Hair follicular keratinocyte (primary cell): ENCODE measurements around the gene EIF2B4. TPM values are rescaled to one million over a fixed set of nuclear protein-coding genes. Genes with fewer than 3 reads are reported as not detected.

Source experiments
- total RNA-seq: library from RNA; depleted of rRNA; stranded (reverse); fragments of >200 nt; gene quantifications from 2 replicates; pipeline ENCODE4 v1.2.3, GENCODE V29; 2015

The EIF2B4 gene
- 22.7 and 35.1 TPM in 2 replicates for total RNA-seq

DNA sequence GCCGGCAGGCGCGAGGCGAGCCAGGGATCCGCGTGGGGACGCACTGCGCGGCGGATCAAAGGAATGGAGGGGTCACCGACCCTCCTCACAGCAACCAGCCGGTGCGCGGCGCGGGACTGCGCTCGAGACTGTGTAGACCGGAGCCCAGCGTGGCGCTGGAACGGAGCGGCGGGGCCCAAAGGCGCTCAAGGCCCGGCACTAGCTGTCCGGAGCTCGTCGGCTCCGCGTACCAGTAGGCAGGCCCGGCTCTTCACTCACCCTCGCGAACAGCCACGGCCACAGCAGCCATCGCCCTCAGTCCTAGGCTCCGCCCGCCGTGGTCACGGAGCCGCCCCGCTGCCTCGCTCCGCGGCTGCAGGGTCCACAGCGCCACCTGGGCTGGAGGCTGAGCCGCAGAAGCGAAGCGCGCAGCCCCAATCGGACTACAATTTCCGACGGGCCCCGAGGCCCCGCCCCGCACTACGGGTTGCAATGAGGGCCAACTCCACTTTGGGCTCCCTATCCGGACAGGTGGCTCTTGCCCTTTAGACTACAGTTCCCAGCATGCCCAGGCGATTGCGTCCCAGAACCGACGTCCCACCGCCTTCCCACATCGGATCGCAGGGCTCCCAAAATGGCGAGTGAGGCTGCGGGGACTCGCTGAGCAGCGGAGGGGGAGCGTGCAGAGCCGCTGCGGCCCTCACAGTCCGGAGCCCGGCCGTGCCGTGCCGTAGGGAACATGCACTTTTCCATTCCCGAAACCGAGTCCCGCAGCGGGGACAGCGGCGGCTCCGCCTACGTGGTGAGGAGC lies at the start of gene EIF2B4, which contains the start of gene SNX17:
TSS of gene EIF2B4 (minus strand) at position 313 of the 790 bp plus-strand sequence. CDS start at position 289, 24 bp downstream.
TSS of gene SNX17 (plus strand) at position 591 of the 790 bp plus-strand sequence. CDS start at position 719, 128 bp downstream.

DNA sequence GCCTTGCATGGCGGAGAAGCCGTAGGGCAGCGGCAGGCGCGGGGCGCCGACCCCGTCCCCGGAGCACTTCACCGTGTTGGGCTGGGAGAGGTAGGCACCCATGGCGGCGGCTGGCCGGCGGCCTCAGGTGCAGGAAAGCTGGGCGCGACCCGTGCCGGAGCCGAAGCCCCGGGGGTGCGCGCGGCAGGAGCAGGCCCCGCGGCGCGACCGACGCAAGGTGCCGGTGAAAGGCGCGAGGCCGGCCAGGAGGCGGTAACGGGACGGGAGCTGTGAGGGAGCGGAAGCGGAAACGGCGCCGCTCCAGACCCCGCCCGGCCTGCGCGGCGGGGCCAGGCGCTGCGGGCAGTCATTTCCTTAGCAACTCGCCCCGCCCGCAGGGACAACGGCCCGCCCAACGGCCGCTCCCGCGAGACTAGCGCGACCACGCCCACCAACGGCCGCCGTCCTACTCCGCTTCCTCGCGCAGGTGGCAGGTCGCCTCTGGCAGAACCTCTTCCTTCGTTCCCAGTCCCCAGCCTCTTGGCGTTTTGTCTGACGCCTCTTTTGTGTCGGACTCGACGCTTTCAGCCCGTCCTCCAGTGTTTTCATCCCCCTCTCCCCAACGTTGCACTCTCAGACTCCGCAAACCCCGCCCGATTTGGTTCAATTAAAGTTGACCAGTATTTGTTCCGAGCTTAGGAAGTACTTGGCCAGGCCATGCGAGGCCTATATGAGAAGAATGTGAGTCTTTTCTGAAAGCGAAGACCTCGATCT lies 39.4 kb upstream of the EIF2B4 start, which contains the start of gene PPM1G:
TSS of gene PPM1G (minus strand) at position 271 of the 753 bp plus-strand sequence. CDS start at position 102, 169 bp downstream.

DNA sequence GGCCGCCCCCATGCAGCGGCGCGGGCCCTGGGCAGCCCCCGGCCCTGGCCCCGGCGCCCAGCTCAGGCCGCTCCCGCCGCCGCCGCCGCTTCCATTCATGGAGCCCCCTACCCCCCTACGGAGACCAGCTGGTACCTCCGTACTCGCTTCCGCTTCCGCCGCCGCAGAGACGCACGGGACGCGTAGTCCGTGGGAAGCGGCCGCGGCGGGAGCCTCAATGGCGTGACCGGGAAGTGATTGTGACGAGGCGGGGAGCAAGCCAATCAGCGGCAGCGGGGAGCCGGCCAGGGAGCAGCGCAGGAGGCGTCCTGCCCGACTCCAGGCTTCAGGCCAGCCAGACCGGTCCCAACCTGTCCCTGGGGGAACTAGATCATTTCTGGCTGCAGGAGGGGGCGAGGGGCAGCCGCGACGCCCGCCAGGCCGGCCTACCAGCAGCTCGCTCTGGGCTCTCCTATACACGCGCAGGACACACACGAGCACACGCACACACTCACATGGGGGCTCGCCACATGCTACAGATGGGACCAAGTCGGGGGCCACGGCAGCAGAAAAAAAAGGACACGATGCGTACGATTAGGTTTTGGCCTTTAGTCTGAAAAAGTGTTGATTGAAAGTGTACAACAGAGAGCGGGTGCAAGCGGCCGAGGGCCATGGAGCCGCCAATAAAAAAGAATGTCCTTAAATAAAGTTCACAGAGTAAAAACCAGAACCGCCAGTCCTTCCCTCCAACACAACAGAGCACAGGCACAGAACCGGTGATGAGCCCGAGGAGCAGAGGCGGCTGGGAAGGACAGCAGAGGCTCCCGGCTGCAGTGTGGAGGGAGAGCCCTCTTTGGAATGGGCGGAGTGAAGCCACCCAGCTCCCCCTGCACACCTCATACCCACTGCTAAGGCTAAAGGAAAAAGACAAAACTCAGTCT lies 10.7 kb upstream of the EIF2B4 start, which contains the start of gene ZNF513:
TSS of gene ZNF513 (minus strand) at position 109 of the 920 bp plus-strand sequence. CDS start 208 bp downstream, outside the sequence.

DNA sequence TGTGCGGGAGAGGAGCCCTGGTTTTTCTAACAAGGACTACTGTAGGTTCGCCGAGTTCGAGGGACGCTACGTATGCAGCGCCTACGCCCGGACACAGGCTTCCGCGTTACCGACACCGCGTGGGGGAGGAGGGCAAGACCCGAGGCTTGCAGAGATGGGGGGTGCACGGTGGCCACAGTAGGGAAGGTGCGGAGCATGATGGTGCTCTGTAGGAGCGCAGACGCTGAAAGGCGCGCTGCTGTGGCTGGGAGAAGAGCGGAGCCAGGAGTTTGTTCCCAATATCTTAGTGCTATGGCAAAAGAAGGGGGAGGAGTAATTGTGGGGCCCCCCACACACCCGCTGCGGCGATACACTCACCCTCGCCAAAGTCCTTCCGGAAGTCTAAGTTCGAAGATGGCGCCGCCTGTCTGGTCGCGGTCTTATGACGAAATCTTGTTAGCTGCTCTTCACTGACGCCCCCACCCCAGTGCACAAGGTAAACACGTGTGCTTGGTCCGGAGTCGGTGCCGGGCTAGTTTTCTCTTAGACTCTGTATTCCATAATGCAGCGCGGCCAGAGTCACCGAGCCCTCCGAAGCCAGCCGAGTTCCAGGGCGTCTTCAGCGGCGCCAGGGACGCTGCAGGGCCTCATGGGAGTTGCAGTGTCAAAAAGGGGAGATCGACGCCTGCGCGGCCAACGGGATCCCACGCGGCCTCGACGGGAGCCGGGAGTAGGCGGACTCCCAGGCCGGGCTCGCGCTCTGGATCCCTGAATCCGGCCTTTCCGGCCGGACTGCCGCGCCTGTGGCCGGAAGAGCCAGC lies 13.6 kb downstream of the EIF2B4 start, which contains the start of gene GTF3C2:
TSS of gene GTF3C2 (minus strand) at position 383 of the 800 bp plus-strand sequence. CDS start 13,210 bp downstream, outside the sequence.

DNA sequence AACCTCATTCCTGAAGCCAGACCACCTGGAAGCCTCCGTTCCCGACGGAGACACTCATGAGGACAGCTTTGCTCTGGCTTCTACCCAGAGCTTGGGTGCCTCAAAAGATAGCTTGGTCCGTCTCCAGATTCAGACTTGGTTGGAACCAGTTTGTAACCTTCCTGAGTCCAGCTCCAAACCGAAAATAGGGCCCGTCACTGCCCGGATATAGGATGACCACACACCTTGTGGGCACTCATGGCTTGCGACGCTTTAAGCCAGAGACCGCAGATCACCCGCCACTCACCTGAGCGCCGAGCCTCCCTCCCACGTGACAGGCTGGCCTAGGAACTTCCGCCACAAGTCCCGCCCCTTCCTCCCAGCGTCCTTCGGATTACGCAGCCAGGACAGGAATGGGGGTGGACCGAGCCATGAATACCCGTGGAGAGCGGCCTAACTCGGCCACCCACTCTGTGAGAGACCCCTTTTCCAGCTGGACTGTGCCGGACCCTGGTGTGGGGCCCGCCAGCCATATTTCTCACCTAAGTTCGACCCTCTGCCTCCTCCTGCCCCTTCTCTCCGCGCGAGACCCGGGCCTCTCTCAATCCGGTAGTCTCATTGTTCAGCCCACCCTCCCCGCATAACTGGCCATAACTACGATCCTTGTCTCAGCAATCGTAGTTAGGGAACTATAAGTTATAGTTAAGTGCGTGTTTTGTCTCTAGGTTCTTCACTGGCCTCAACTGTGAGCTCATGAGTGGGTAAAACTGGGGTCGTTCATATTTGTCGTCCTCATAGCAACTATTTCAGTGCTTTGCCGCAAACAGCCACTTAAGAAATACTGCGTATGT lies 47.2 kb downstream of the EIF2B4 start, which contains the start of gene MPV17:
TSS of gene MPV17 (minus strand) at position 332 of the 830 bp plus-strand sequence. CDS start 580 bp downstream, outside the sequence.

Other genes with a start within 250 kb of the EIF2B4 start
- gene ABHD1, start 246.5 kb downstream of the EIF2B4 start, total RNA-seq: not detected in 2 replicates
- 69.1 and 81.2 TPM in 2 replicates for gene PREB, start 235.7 kb downstream of the EIF2B4 start, total RNA-seq
- not detected in 2 replicates for gene PRR30, start 230.9 kb downstream of the EIF2B4 start, total RNA-seq
- gene TCF23, start 221.3 kb downstream of the EIF2B4 start, total RNA-seq: 0.04 TPM in 1 of 2 replicates, not detected in the other
- gene ATRAID, start 158.3 kb downstream of the EIF2B4 start, total RNA-seq: 159 and 171 TPM in 2 replicates
- gene SLC5A6, start 158.1 kb downstream of the EIF2B4 start, total RNA-seq: 21.2 and 49.7 TPM in 2 replicates
- gene CAD, start 153.0 kb downstream of the EIF2B4 start, total RNA-seq: 33.9 and 59.3 TPM in 2 replicates
- gene SLC30A3, start 107.3 kb downstream of the EIF2B4 start, total RNA-seq: not detected in 2 replicates
- not detected in 2 replicates for gene DNAJC5G, start 94.9 kb downstream of the EIF2B4 start, total RNA-seq
- not detected in 2 replicates for gene TRIM54, start 87.9 kb downstream of the EIF2B4 start, total RNA-seq
- gene UCN, start 61.9 kb downstream of the EIF2B4 start, total RNA-seq: 0.23 and 2.1 TPM in 2 replicates
- gene MPV17, start 47.2 kb downstream of the EIF2B4 start, total RNA-seq: 96.3 and 110 TPM in 2 replicates
- gene GTF3C2, start 13.6 kb downstream of the EIF2B4 start, total RNA-seq: 34.4 and 42.2 TPM in 2 replicates
- 98.4 and 103 TPM in 2 replicates for gene SNX17, start 278 bp upstream of the EIF2B4 start, total RNA-seq
- 9.4 and 15.5 TPM in 2 replicates for gene ZNF513, start 10.4 kb upstream of the EIF2B4 start, total RNA-seq
- gene PPM1G, start 39.3 kb upstream of the EIF2B4 start, total RNA-seq: 100 and 162 TPM in 2 replicates
- 63.0 and 80.8 TPM in 2 replicates for gene NRBP1, start 58.3 kb upstream of the EIF2B4 start, total RNA-seq
- gene KRTCAP3, start 72.0 kb upstream of the EIF2B4 start, total RNA-seq: 29.4 and 52.9 TPM in 2 replicates
- 6.1 and 6.4 TPM in 2 replicates for gene IFT172, start 119.4 kb upstream of the EIF2B4 start, total RNA-seq
- 11.5 and 20.4 TPM in 2 replicates for gene FNDC4, start 124.9 kb upstream of the EIF2B4 start, total RNA-seq
- gene GCKR, start 126.5 kb upstream of the EIF2B4 start, total RNA-seq: not detected in 2 replicates
- 11.6 and 30.7 TPM in 2 replicates for gene ZNF512, start 212.7 kb upstream of the EIF2B4 start, total RNA-seq